Stimulated activated CD8-positive, alpha-beta memory T cell treated with anti-CD3 and anti-CD28 coated beads, Interleukin-12 subunit alpha, Interleukin-12 subunit beta, amount 100 ng/mL, for 24 hours (primary cell): ENCODE measurements around the gene LUZP1.

ENCODE experiments used
- DNase-seq: peaks from one replicate; pipeline ENCODE4 v3.0.0-alpha.2; 2020; ENCODE audit errors: extremely low read depth

Gene LUZP1

DNA sequence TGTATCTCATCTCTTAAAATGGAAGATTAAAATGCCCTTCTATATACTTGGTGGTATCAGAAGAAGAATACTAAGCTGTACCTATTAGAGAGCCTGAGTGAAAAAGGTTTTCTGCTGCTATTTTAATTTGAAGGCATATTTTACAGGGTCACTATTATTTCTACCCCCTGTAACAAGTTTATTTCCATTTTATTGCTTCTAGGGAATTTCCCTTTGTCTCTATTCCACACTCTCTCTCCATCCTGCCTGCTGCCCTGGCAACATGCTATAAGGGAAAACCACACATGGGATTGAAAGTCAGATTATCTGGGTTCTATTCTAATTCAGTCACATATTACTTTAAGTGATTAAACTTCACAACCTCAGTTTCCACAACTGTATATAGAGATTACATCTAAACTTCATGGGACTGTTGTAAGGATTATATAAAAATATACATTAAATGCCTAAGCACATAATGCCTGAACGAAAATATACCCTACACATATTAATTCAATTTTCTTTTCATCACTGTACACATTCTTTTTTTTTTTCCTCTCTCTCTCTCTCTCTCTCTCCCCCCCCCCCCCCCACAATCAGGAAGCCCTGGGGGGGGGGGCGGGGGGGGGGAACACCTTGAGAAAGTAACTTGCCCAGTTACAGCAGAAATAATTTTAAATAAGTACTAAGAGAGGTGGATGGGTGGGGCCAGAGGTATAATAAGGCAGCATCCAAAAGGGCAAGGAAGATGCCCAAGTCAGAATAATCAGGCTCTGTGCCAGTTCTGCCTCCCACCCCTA, 51.5 kb downstream of the LUZP1 start:
- DNase-seq = no peak

GRCh38 chr1:23116216-23116836, 52.3 kb downstream of the LUZP1 start:
- DNase-seq = no peak

DNA sequence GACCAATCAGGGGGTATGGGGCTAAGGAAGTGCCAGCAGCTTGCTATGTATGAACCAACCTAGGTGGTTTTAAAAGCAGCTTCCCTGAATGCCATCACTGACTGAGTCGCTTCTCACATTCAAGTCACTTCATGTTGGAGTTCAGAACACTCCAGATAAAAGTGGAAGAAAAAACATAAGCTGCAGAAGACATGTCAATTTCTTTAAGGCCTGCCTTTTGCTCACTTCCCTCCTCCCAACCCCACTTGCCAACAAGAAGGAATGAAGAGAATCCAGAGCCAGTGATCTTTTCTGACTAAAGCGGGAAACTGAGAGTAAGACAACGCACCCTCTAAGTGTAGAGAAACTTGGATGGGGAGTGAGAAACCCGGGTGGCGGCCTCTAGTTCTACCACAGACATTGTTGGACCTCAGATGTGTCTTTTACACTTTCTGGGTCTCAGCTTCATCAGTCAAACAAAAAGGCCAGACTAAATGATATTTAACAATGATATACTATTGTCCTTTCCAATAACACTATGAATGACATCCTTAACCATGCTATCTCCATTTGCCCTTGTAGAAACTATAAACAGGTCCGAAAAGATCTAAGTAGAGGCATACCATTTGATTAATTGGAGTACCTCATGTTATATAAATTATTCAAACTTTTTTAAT, 54.1 kb downstream of the LUZP1 start:
- no peak for DNase-seq

- DNase-seq = no peak
Measured at GRCh38 chr1:23111600-23112535, 56.8 kb downstream of the LUZP1 start.

DNA sequence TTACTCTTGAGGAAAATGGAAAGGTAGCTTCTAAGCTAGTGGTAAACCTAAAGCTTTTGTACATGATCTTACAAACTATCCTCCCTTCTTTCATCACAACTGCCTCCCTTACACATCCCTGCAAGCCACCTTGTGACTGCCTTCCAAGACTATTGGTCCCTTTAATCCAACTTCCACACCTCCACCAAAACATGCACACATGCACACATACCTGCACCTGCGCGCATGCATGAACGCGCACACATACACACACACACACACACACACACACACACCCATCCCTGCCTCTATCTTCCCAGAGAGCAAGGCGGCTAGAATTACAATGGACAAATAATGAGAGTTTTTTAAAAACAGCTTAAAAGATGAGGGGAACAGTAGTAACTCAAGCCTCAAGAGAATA, 58.3 kb downstream of the LUZP1 start:
- DNase-seq = no peak

DNA sequence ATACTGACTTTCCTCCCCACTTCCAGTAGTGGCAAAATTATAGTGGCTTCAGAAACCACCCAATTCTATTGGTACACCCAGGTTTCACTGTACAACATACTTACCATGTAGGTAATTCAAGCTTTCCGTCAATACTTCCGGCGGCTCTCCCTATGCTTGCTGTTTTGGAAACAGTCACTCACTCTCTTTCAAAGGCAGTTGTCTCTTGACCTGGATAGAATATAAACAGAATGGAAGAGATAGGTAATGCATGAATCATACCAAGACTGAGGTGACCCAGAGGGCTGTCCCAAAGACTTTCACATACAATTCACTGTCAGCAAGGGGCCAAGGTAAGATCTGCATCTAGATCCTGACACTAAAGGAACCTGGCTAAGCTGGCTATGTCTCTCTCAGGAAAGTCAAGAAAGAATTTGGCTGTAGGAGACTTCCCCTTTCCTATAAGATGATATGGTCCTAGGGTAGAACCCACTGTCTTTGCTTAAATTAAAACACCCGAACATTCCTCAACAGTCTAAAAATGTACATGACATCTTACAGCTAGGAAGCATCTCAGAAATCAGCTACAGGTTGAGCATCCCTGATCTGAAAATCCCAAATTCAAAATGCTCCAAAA, 59.6 kb downstream of the LUZP1 start:
- no peak for DNase-seq

- no peak for DNase-seq
Measured at GRCh38 chr1:23103001-23103889, 65.4 kb downstream of the LUZP1 start.

- no peak for DNase-seq
Measured at GRCh38 chr1:23102289-23102688, 66.4 kb downstream of the LUZP1 start.

DNA sequence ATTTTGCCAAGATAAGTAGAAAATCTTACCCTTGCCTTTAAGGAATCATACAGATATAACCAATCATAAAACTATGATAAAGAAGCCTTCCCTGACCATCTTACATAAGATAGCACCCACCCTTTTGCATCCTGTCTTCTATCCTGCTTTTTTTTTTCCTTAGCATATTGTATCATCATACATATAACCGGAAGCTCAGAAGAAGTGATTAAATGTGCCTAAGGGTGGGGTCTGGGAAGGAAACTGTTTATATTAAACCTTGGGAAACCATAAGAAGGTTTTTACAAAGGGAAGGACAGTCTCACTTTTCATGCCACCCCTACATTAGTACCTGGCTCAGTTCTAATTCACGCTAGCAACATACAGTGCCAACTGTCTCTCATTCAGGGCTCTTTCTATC, 66.8 kb downstream of the LUZP1 start:
- no peak for DNase-seq

DNA sequence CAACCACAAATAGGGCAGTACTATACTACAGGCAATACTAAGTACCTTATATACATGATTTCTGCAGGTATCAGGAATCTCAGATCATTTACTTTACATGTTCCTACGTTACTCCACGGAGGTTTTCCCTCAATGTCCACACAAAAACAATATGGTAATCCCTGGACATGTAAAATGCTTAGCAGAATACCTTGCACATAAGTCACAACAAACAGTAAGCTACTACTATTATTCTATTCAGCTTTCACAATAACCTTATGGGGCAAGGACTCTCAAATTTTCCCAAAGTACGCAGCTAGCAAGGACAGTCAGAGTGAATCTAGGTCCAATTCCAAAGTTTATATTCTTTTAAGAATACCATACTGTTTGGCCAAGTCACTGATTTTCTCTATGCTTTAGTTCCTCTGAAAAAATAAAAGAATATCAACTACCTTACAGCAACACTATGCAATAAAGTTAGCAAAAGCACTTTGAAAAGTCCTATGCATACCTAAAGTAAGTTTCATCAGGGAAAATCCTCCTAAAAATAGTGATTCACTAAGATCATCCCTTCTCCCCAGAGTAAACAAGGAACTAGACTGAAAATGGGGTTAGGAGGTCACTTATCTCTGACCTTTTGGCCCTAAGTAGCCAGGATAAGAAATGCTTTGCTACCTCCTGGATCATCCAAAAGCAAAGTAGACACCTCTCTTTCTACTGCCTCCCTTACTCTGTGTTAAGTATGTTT, 67.4 kb downstream of the LUZP1 start:
- no peak for DNase-seq

DNA sequence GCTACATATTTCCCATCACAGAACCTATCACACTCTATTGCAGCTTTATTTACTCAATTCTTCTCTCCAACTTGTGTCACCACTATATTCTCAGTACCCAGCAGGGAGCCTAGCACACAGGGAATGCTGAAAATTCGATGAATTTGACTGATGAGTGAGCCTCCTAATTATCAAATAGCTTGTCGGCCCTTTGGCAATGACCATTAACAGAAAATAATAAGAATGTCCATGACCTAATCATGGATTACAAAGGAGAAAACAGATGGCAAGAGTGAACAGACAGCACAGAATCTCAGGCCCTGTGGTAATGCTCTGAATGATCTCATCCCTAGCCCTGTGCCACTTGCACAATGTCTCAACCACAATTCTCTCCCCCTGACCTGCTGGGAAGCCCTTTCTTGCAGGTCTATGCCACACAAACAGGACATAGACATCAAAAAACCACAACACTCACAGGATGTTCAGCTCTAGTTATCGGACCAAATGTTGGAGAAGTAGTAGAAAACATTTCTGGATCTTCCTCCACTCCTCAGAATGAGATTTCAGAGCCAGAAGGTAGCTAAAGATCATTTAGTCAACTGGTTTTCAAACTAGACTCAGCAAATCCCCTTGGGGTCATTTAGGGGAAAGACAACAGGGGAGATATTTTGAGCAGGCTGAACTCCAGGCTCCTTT, 68.4 kb downstream of the LUZP1 start:
- DNase-seq = no peak

- DNase-seq = no peak
Measured at GRCh38 chr1:23099171-23099536, 69.5 kb downstream of the LUZP1 start.

- DNase-seq = no peak
Measured at GRCh38 chr1:23098463-23099170, 70.0 kb downstream of the LUZP1 start.

DNA sequence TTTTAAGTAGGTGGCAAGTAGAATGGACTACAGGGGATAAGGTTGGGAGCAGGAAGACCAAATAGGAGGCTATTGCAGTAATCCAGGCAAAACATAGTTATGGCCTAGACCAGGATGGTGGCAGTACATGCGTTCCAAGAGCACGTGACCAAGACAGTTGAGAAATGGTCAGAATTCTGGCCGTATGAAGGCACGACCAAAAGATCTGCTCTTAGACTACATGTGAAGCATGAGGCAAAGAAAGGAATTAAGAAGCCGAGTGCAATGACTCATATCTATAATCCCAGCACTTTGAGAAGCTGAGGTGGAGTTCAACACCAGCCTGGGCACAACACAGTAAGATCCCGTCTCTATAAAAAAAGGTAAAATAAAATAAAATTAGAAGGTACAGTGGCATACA, 71.3 kb downstream of the LUZP1 start:
- DNase-seq = no peak

- no peak for DNase-seq
Measured at GRCh38 chr1:23092447-23092846, 76.2 kb downstream of the LUZP1 start.

GRCh38 chr1:23091545-23091944, 77.1 kb downstream of the LUZP1 start:
- no peak for DNase-seq

GRCh38 chr1:23090056-23090455, 78.6 kb downstream of the LUZP1 start:
- no peak for DNase-seq

GRCh38 chr1:23088027-23088426, 80.6 kb downstream of the LUZP1 start:
- DNase-seq = no peak

DNA sequence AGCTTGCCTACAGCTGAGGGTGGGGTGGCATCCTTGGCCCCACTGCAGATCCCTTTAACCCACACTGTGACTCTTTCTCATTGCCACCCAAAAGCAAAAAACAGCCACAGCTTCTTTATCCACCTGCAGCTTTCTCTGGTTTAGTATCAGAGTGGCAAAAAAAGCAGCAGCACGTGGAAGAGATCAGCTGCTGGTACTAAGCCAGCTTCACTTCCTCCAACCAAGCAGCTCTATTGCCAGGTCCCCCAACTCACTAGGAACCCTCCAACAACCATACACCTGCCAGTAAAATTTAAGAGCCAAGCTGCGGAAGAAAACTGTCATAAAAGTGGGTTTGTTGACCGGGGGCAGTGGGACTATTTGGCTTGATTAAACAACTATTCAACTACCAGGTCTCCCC, 83.0 kb downstream of the LUZP1 start:
- DNase-seq = no peak
